Lower leg skin (tissue), 3 donors: Measurements from ENCODE around the gene OSBPL5.

Experiments
- POLR2A ChIP-seq, 2 donors: fragments of 450-650 bp; IDR thresholded peaks; one replicate each; pipeline ENCODE4 v1.6.1; 2016 to 2017; ENCODE audit warnings: antibody characterized with exemption in 2 of 2, mild to moderate bottlenecking in 1 of 2, moderate library complexity in 1 of 2
- TF ChIP-seq, protein P1 (sequence below), 3 donors: fragments of 450-650 bp; IDR thresholded peaks; one replicate each; pipeline ENCODE4 v1.5.1; 2016; ENCODE audit warnings: antibody characterized with exemption in 3 of 3, mild to moderate bottlenecking in 3 of 3, moderate library complexity in 2 of 3

DNA sequence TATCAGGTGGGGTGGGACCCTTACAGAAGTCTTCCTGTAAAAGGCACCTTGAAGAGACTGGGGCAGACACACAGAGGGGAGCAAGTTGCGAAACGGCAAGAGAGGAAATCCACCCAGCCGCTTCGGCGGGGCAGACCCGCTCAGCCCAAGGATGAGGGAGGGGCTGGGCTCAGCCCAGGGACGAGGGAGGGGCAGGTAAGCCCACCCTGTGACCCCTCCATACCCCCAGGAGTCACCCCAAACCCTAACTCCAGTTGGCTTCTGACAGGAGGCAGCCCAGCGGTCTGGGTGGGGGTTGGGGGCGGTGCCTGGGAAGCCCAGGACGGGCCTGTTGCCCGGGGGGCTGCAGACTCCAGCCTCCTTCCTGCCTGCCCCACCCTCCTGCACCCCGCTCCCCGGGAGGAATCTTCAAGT is 965 bp downstream of the OSBPL5 start:
- TF ChIP-seq, protein P1, sequence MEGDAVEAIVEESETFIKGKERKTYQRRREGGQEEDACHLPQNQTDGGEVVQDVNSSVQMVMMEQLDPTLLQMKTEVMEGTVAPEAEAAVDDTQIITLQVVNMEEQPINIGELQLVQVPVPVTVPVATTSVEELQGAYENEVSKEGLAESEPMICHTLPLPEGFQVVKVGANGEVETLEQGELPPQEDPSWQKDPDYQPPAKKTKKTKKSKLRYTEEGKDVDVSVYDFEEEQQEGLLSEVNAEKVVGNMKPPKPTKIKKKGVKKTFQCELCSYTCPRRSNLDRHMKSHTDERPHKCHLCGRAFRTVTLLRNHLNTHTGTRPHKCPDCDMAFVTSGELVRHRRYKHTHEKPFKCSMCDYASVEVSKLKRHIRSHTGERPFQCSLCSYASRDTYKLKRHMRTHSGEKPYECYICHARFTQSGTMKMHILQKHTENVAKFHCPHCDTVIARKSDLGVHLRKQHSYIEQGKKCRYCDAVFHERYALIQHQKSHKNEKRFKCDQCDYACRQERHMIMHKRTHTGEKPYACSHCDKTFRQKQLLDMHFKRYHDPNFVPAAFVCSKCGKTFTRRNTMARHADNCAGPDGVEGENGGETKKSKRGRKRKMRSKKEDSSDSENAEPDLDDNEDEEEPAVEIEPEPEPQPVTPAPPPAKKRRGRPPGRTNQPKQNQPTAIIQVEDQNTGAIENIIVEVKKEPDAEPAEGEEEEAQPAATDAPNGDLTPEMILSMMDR (IDR thresholded peaks at IDR 0.05): no peak
- no peak for TF ChIP-seq POLR2A (IDR thresholded peaks at IDR 0.05)
